ENCODE data around the gene INF2. TPM values are rescaled to one million over a fixed set of nuclear protein-coding genes. Genes with fewer than 3 reads are reported as not detected.

The INF2 gene
- total RNA-seq, 1 donor from 2014 or later = 92.3 TPM

DNA sequence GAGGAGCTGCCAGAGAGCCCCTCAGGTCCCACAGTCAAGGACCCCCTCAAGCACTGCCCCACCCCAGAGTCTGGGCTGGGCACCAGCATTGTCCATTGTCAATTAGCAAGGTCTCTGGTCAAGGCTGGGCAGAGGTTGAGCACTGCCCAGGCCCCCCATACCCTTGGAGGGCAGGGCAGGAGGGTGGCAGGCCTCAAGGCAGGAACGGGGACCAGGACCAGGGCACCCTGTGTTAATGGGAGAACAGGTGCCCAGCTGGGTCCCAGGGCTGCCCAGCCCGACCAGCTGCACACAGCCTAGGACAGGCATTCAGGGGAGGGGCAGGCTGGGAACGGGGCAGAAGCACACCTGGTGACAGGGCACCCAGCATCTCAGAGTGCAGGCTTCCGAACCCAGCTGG lies 82.0 kb downstream of the INF2 start:
- no peak overlapping the region for H3K4me3 Mint-ChIP-seq
- intact Hi-C loops (cut with micrococcal nuclease) = no loop called here
- H3K4me1 Mint-ChIP-seq = peaks cover 3% of the 10 kb centered on the region
- H3K27ac Mint-ChIP-seq = no peak overlapping the region
- DNase-seq = no peak
- peaks cover 44% of the 10 kb centered on the region for H3K36me3 Mint-ChIP-seq (ENCODE audit: low read depth)
- no peaks in the 10 kb centered on the region for H3K9me3 Mint-ChIP-seq
- H3K27me3 Mint-ChIP-seq = no peaks in the 10 kb centered on the region

Other genes with a start within 250 kb of the INF2 start
- not detected in 2 replicates for gene C14orf180, start 109.9 kb upstream of the INF2 start, total RNA-seq
- 0.28 TPM in 1 of 2 replicates, not detected in the other for gene TMEM179, start 84.8 kb upstream of the INF2 start, total RNA-seq
- gene ADSS1, start 34.6 kb downstream of the INF2 start, total RNA-seq = 0.96 and 1.4 TPM in 2 replicates
- 117 and 123 TPM in 2 replicates for gene SIVA1, start 63.5 kb downstream of the INF2 start, total RNA-seq
- gene AKT1, start 106.1 kb downstream of the INF2 start, total RNA-seq = 133 and 143 TPM in 2 replicates
- 4.9 and 5.5 TPM in 2 replicates for gene ZBTB42, start 111.5 kb downstream of the INF2 start, total RNA-seq
- gene CEP170B, start 175.7 kb downstream of the INF2 start, total RNA-seq = 8.3 and 9.0 TPM in 2 replicates
- 0.07 and 0.21 TPM in 2 replicates for gene PLD4, start 235.3 kb downstream of the INF2 start, total RNA-seq

Measured in activated CD4-positive, alpha-beta T cell treated with anti-CD3 and anti-CD28 coated beads, Interleukin-2, amount 10 ng/mL, durations not matched to agents 24 days and 14 days (primary cell).